Cardiac fibroblast (primary cell): ENCODE measurements around the gene NT5DC1.

ENCODE experiments used
- DNase-seq, 2 donors: peaks; one replicate each; pipeline versions ENCODE4 v3.0.0 to v3.0.0-alpha.2; 2010; ENCODE audit warnings: low read depth in 2 of 2
- H3K4me3 ChIP-seq, 2 donors: replicated peaks in 1 of 2; 1 replicate in 1 of 2; 2 replicates in 1 of 2; pipeline ENCODE4 v1.5.1; 2011; ENCODE audit warnings: low read depth in 2 of 2, low read length in 2 of 2, mild to moderate bottlenecking in 2 of 2, moderate library complexity in 1 of 2
- TF ChIP-seq, protein P1 (sequence below): IDR thresholded peaks from one replicate; pipeline ENCODE4 v1.5.1; 2011; ENCODE audit warnings: low read depth, mild to moderate bottlenecking, low read length, inconsistent platforms

NT5DC1 gene

DNA sequence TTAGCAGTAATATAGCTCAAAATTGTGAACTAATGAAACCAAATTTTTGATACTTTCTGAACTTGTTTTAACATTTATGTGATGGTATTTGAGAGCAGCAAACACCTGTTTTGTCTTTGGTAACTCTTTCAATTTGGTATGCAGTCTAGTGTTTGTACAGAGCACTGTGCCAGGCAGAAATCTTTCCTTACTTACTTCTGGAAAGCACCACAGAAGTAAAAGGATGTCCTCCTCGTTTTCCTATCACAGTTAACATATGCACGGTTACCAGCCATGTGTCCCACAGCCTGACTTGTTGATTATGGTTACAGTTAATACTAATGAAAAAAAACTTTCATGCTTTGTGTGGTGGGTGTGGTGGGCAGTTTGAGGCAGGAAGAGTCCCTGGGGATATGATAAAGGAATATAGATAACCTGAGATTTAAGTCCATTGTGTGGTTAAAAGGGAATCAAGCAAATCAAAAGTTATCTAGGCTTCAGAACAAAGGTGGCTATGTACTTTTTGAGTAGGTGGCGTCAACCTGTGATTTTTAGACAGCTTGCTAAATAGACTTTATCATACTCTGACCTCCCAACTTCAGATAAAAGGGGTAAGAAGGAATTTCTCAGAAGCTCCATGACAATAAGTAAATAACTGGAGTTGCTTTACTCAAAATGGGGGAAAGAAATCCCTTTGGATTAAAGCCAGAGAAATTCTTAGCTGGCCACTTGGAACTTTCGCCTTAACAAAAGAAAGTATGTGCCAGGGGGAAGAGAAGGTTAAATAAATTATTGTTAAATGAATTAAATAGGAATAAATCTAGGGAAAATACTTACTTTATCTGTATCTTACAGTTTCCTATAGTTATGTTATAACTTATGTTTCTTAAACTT lies 45.4 kb downstream of the NT5DC1 start:
- H3K4me3 ChIP-seq = no peak overlapping the region
- DNase-seq = peak in 1 of 2 donors; percentile 36
- TF ChIP-seq, protein P1, sequence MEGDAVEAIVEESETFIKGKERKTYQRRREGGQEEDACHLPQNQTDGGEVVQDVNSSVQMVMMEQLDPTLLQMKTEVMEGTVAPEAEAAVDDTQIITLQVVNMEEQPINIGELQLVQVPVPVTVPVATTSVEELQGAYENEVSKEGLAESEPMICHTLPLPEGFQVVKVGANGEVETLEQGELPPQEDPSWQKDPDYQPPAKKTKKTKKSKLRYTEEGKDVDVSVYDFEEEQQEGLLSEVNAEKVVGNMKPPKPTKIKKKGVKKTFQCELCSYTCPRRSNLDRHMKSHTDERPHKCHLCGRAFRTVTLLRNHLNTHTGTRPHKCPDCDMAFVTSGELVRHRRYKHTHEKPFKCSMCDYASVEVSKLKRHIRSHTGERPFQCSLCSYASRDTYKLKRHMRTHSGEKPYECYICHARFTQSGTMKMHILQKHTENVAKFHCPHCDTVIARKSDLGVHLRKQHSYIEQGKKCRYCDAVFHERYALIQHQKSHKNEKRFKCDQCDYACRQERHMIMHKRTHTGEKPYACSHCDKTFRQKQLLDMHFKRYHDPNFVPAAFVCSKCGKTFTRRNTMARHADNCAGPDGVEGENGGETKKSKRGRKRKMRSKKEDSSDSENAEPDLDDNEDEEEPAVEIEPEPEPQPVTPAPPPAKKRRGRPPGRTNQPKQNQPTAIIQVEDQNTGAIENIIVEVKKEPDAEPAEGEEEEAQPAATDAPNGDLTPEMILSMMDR = no peak

DNA sequence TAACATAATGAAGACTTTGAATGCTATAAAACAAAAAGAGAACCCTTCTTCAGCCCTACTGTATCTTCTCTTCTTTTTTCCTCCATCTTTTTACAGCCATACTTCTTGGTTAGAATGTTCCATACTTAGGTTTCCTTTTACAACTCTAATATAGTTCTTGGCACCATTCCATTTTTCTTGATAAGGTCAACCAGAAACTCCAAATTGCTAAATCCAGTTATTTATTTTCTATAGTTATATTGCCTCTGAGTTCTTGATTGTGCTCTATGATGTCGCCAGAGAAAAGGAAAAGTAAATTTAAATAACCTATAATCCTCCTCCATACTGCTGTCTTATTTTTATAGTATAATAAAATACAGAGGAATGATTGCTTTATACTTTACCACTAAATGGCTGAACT lies 52.0 kb downstream of the NT5DC1 start:
- DNase-seq = peak in 1 of 2 donors; percentile 46

DNA sequence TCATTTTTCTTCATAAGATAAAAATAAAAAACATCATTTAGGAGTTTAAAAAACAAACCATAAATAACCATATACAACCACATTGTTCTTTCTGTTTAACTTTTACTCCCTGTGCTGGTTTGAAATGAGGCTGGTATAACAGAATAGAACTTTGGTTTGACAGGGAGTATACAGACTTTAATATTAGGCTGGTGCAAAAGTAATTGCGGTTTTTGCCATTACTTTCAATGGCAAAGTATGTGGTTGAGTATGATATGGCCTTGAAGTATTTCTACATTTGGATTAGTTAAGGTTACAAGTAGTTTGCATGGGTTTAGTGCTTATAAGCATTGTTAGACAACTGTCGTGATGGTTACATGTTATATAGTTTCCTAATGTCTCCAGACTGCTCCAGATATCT lies 54.2 kb downstream of the NT5DC1 start:
- DNase-seq = no peak
- H3K4me3 ChIP-seq = no peak overlapping the region
- TF ChIP-seq, protein P1 = no peak

More for the DNA sequence above, 52.0 kb downstream of the NT5DC1 start:
- no peak overlapping the region for H3K4me3 ChIP-seq
- TF ChIP-seq, protein P1 = no peak

DNA sequence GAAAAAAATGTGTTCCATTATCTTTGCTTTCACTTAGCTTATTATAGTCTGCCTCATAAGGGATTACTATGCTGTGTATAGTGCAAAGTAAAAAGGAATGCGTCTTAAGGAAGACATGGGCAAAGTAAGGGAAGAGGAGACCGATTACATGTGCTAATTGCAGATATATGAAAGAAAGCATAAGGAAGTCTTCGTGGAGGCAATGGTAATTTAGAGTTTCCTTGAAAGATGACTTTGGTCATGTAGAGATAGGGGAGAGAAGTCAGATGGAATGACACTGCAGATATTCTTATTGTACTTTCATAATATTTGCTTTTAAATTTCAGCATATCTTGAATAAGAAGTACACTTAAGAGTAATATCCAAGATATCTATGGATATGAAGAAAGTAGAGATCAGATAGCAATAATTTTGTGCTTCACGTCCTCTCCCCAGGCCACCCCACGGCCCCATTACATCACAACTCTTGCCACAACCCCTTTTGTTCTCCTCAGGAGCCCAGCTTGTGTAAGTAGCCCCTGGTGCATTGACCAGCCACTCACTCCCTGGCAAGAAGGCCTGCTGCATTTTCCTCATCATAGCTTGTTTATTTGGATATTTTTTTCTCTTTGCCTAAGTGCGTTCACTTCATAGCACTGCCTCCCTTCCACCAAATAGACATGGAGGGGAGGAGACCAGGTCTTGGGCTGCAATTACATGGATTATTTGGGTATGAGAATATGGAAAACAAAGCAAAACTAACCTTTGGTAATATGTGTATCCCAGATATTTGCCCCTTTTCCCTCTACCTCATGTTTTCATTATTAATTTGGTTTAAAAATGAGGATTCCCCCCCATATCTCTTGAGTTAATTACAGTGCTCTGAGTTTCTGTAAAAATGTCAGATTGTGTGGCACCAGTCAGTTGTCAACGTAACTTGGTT lies 56.0 kb downstream of the NT5DC1 start:
- no peak for DNase-seq
- H3K4me3 ChIP-seq = no peak overlapping the region
- TF ChIP-seq, protein P1 = no peak

DNA sequence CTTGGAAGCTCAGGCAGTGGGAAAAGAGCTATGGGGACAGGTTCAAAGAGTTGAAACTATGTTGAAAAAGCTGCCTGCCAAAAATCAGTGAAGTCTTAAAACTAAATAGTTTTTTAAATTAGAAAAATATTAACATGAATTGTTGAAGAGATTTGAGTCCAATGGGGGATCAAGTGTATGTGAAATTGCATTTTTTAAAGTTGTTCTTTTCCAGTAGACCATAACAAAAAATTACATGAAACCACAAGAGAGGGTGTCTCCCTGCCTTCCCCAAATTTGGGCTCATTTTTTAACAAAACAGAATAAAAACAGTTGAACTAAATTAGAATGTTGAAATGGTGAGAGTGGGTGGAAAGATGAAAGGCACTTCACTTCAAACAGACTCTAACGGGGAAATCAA lies 56.7 kb downstream of the NT5DC1 start:
- DNase-seq = no peak
- TF ChIP-seq, protein P1 = no peak
- H3K4me3 ChIP-seq = no peak overlapping the region

DNA sequence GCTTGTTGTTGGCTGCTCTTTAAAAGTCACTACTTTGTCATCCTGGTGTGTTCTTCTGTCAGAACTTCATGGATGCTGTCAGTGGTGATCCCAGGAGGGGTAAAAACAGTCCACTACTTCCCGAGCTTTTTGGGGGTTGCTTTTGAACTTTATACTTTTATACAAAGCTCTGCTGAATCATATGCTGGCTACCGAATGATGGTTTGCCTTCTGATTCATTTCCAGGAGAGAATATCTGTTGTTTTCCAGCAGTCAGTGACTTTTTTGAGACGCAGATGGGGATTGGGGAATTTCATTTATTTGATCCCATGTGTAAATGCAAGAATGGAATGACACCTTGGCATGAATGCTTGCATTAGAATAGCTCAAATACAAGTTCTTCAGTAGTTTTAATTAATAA lies 58.0 kb downstream of the NT5DC1 start:
- peak; percentile 26 to 48 for DNase-seq
- TF ChIP-seq, protein P1 = no peak
- no peak overlapping the region for H3K4me3 ChIP-seq
